ENCODE measurements around the gene MAGEF1. TPM values are rescaled to one million over a fixed set of nuclear protein-coding genes. Genes with fewer than 3 reads are reported as not detected.
"Not testable (repeated sequence)": the region's sequence is repeated elsewhere in the genome, so short reads cannot be mapped to it uniquely, and the experiment has no call there.

The MAGEF1 gene
- total RNA-seq, 1 donor from 2014 or later: 56.3 TPM

GRCh38 chr3:184730924-184731323 is 19.1 kb upstream of the MAGEF1 start:
- no peak overlapping the region for H3K4me3 Mint-ChIP-seq (ENCODE audit: unreplicated experiment)
- no peaks in the 10 kb centered on the region for H3K36me3 Mint-ChIP-seq (ENCODE audit: unreplicated experiment)
- no peak overlapping the region for H3K27ac Mint-ChIP-seq (ENCODE audit: unreplicated experiment)
- no peaks in the 10 kb centered on the region for H3K9me3 Mint-ChIP-seq (ENCODE audit: unreplicated experiment)
- DNase-seq: no peak
- H3K27me3 Mint-ChIP-seq (ENCODE audit: unreplicated experiment): peaks cover 4% of the 10 kb centered on the region
- peaks cover 15% of the 10 kb centered on the region for H3K4me1 Mint-ChIP-seq (ENCODE audit: low read depth, unreplicated experiment)
- TF ChIP-seq, protein P1, sequence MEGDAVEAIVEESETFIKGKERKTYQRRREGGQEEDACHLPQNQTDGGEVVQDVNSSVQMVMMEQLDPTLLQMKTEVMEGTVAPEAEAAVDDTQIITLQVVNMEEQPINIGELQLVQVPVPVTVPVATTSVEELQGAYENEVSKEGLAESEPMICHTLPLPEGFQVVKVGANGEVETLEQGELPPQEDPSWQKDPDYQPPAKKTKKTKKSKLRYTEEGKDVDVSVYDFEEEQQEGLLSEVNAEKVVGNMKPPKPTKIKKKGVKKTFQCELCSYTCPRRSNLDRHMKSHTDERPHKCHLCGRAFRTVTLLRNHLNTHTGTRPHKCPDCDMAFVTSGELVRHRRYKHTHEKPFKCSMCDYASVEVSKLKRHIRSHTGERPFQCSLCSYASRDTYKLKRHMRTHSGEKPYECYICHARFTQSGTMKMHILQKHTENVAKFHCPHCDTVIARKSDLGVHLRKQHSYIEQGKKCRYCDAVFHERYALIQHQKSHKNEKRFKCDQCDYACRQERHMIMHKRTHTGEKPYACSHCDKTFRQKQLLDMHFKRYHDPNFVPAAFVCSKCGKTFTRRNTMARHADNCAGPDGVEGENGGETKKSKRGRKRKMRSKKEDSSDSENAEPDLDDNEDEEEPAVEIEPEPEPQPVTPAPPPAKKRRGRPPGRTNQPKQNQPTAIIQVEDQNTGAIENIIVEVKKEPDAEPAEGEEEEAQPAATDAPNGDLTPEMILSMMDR (IDR thresholded peaks at IDR 0.05; ENCODE audit: partially characterized antibody, unreplicated experiment): no peak

DNA sequence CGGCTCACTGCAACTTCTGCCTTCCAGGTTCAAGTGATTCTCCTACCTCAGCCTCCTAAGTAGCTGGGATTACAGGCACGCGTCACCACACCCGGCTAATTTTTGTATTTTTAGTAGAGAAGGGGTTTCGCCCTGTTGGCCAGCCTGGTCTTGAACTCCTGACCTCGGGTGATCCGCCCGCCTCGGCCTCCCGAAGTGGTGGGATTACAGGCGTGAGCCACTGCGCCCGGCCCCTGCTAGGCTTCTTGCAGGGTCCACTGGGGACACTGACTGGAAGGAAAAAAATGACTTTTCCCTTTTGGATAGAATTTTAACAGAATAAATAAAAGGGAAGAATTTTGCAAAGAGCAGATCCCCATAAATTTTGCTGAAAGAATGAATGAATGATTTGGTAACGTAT is 17.3 kb upstream of the MAGEF1 start:
- not testable (repeated sequence) for H3K27ac Mint-ChIP-seq (ENCODE audit: unreplicated experiment); H3K27me3 Mint-ChIP-seq (ENCODE audit: unreplicated experiment); H3K36me3 Mint-ChIP-seq (ENCODE audit: unreplicated experiment); DNase-seq; H3K9me3 Mint-ChIP-seq (ENCODE audit: unreplicated experiment); H3K4me3 Mint-ChIP-seq (ENCODE audit: unreplicated experiment)
- peaks cover 32% of the 10 kb centered on the region for H3K4me1 Mint-ChIP-seq (ENCODE audit: low read depth, unreplicated experiment)

GRCh38 chr3:184728010-184728527 is 16.2 kb upstream of the MAGEF1 start:
- Mint-ChIP-seq H3K4me3 (ENCODE audit: unreplicated experiment) (no peak overlapping the region), H3K27ac (ENCODE audit: unreplicated experiment) (no peak overlapping the region), H3K27me3 (ENCODE audit: unreplicated experiment) (peaks cover 4% of the 10 kb centered on the region), H3K4me1 (ENCODE audit: low read depth, unreplicated experiment) (peaks cover 32% of the 10 kb centered on the region), H3K36me3 (ENCODE audit: unreplicated experiment) (no peaks in the 10 kb centered on the region), H3K9me3 (ENCODE audit: unreplicated experiment) (no peaks in the 10 kb centered on the region)
- TF ChIP-seq, protein P1 (IDR thresholded peaks at IDR 0.05; ENCODE audit: partially characterized antibody, unreplicated experiment): no peak
- DNase-seq: no peak

- Mint-ChIP-seq H3K27ac (ENCODE audit: unreplicated experiment) (no peak overlapping the region), H3K27me3 (ENCODE audit: unreplicated experiment) (peaks cover 4% of the 10 kb centered on the region), H3K9me3 (ENCODE audit: unreplicated experiment) (no peaks in the 10 kb centered on the region), H3K4me1 (ENCODE audit: low read depth, unreplicated experiment) (peaks cover 32% of the 10 kb centered on the region), H3K4me3 (ENCODE audit: unreplicated experiment) (no peak overlapping the region), H3K36me3 (ENCODE audit: unreplicated experiment) (no peaks in the 10 kb centered on the region)
- TF ChIP-seq, protein P1 (IDR thresholded peaks at IDR 0.05; ENCODE audit: partially characterized antibody, unreplicated experiment): peak; percentile 85
- DNase-seq: peak; percentile 50
Measured at GRCh38 chr3:184727357-184728009, 15.6 kb upstream of the MAGEF1 start.

- Mint-ChIP-seq H3K27me3 (ENCODE audit: unreplicated experiment) (peaks cover 4% of the 10 kb centered on the region), H3K4me1 (ENCODE audit: low read depth, unreplicated experiment) (peaks cover 32% of the 10 kb centered on the region), H3K27ac (ENCODE audit: unreplicated experiment) (no peak overlapping the region), H3K36me3 (ENCODE audit: unreplicated experiment) (no peaks in the 10 kb centered on the region), H3K9me3 (ENCODE audit: unreplicated experiment) (no peaks in the 10 kb centered on the region), H3K4me3 (ENCODE audit: unreplicated experiment) (no peak overlapping the region)
- DNase-seq: no peak
- TF ChIP-seq, protein P1 (IDR thresholded peaks at IDR 0.05; ENCODE audit: partially characterized antibody, unreplicated experiment): no peak
Measured at GRCh38 chr3:184726497-184726896, 14.6 kb upstream of the MAGEF1 start.

Measured in glutamatergic neuron (in vitro differentiated cells).